Cardiac muscle cell (in vitro differentiated cells and primary cell): ENCODE data around the gene SETBP1. TPM values are rescaled to one million over a fixed set of nuclear protein-coding genes. Genes with fewer than 3 reads are reported as not detected.

ENCODE experiments used
- DNase-seq, 2 donors: peaks; one replicate each; pipeline versions ENCODE4 v3.0.0 to v3.0.0-alpha.2; 2010 to 2017; ENCODE audit warnings: low read depth in 1 of 2, low spot score in 1 of 2
- H3K27ac ChIP-seq: fragments of 200-600 bp; sonication (generic); 2 replicates; pipeline ENCODE4 v1.5.1; 2016
- H3K27me3 ChIP-seq: fragments of 200-600 bp; sonication (generic); 2 replicates; pipeline ENCODE4 v1.6.0; 2016; ENCODE audit warnings: control low read depth
- H3K36me3 ChIP-seq: fragments of 200-600 bp; sonication (generic); 2 replicates; pipeline ENCODE4 v1.5.1; 2016; ENCODE audit warnings: control low read depth
- H3K4me1 ChIP-seq: fragments of 200-600 bp; sonication (generic); 2 replicates; pipeline ENCODE4 v1.8.1; 2017; ENCODE audit warnings: low read depth, mild to moderate bottlenecking, mixed run types
- H3K4me3 ChIP-seq: fragments of 200-600 bp; sonication (generic); 2 replicates; pipeline ENCODE4 v1.5.1; 2016; ENCODE audit warnings: mild to moderate bottlenecking
- H3K9me3 ChIP-seq: fragments of 200-600 bp; sonication (generic); 2 replicates; pipeline ENCODE4 v1.5.1; 2017; ENCODE audit warnings: low read depth, mild to moderate bottlenecking, control low read depth
- polyA plus RNA-seq: library from polyadenylated mRNA; unstranded; fragments of >200 nt; fragmentation: Nextera tagmentation; extraction: Ambion mirVana; gene quantifications from 2 replicates; pipeline ENCODE4 v1.2.1, GENCODE V29; 2016
- total RNA-seq: library from RNA; depleted of rRNA; stranded (reverse); fragments of >200 nt; gene quantifications from 2 replicates; pipeline ENCODE4 v1.2.3, GENCODE V29; 2016
- TF ChIP-seq, protein P1 (sequence below): IDR thresholded peaks from 2 replicates; pipeline ENCODE4 v1.5.1; 2012; ENCODE audit warnings: low read depth, mild to moderate bottlenecking, low read length

SETBP1 gene
- total and polyA plus RNA-seq, 2 experiments from 2014 or later = 6.3 to 30.6 TPM

- Histone ChIP-seq H3K9me3 (no peaks in the 10 kb centered on the region), H3K27ac (no peak overlapping the region), H3K4me1 (no peaks in the 10 kb centered on the region), H3K36me3 (no peaks in the 10 kb centered on the region), H3K27me3 (no peaks in the 10 kb centered on the region), H3K4me3 (no peak overlapping the region)
- TF ChIP-seq, protein P1, sequence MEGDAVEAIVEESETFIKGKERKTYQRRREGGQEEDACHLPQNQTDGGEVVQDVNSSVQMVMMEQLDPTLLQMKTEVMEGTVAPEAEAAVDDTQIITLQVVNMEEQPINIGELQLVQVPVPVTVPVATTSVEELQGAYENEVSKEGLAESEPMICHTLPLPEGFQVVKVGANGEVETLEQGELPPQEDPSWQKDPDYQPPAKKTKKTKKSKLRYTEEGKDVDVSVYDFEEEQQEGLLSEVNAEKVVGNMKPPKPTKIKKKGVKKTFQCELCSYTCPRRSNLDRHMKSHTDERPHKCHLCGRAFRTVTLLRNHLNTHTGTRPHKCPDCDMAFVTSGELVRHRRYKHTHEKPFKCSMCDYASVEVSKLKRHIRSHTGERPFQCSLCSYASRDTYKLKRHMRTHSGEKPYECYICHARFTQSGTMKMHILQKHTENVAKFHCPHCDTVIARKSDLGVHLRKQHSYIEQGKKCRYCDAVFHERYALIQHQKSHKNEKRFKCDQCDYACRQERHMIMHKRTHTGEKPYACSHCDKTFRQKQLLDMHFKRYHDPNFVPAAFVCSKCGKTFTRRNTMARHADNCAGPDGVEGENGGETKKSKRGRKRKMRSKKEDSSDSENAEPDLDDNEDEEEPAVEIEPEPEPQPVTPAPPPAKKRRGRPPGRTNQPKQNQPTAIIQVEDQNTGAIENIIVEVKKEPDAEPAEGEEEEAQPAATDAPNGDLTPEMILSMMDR = no peak
- peak in 1 of 2 donors; percentile 27 for DNase-seq
Observed at GRCh38 chr18:45081566-45082181, 401.0 kb downstream of the SETBP1 start.

- no peaks in the 10 kb centered on the region for H3K27me3 ChIP-seq
- no peak overlapping the region for H3K4me3 ChIP-seq
- no peak for DNase-seq
- TF ChIP-seq, protein P1 = no peak
- no peaks in the 10 kb centered on the region for H3K9me3 ChIP-seq
- H3K4me1 ChIP-seq = no peaks in the 10 kb centered on the region
- no peaks in the 10 kb centered on the region for H3K36me3 ChIP-seq
- H3K27ac ChIP-seq = no peak overlapping the region
Observed at GRCh38 chr18:45083226-45083855, 402.7 kb downstream of the SETBP1 start.

- TF ChIP-seq, protein P1 = no peak
- Histone ChIP-seq H3K27ac (no peak overlapping the region), H3K36me3 (no peaks in the 10 kb centered on the region), H3K4me3 (no peak overlapping the region), H3K27me3 (no peaks in the 10 kb centered on the region), H3K9me3 (no peaks in the 10 kb centered on the region), H3K4me1 (no peaks in the 10 kb centered on the region)
- DNase-seq = no peak
Observed at GRCh38 chr18:45084206-45084605, 403.5 kb downstream of the SETBP1 start.

GRCh38 chr18:45085916-45086624 is 405.4 kb downstream of the SETBP1 start:
- no peak overlapping the region for H3K27ac ChIP-seq
- no peaks in the 10 kb centered on the region for H3K27me3 ChIP-seq
- TF ChIP-seq, protein P1 = no peak
- no peaks in the 10 kb centered on the region for H3K9me3 ChIP-seq
- no peak for DNase-seq
- H3K4me3 ChIP-seq = no peak overlapping the region
- no peaks in the 10 kb centered on the region for H3K4me1 ChIP-seq
- no peaks in the 10 kb centered on the region for H3K36me3 ChIP-seq

- H3K27ac ChIP-seq = no peak overlapping the region
- DNase-seq = no peak
- no peaks in the 10 kb centered on the region for H3K4me1 ChIP-seq
- H3K4me3 ChIP-seq = no peak overlapping the region
- TF ChIP-seq, protein P1 = no peak
- no peaks in the 10 kb centered on the region for H3K9me3 ChIP-seq
- no peaks in the 10 kb centered on the region for H3K36me3 ChIP-seq
- no peaks in the 10 kb centered on the region for H3K27me3 ChIP-seq
Observed at GRCh38 chr18:45086777-45087176, 406.1 kb downstream of the SETBP1 start.
